ENCODE results near the gene WASF2. TPM values are rescaled to one million over a fixed set of nuclear protein-coding genes. Genes with fewer than 3 reads are reported as not detected.
"Not testable (repeated sequence)": the region's sequence is repeated elsewhere in the genome, so short reads cannot be mapped to it uniquely, and the experiment has no call there.

WASF2 gene, protein sequence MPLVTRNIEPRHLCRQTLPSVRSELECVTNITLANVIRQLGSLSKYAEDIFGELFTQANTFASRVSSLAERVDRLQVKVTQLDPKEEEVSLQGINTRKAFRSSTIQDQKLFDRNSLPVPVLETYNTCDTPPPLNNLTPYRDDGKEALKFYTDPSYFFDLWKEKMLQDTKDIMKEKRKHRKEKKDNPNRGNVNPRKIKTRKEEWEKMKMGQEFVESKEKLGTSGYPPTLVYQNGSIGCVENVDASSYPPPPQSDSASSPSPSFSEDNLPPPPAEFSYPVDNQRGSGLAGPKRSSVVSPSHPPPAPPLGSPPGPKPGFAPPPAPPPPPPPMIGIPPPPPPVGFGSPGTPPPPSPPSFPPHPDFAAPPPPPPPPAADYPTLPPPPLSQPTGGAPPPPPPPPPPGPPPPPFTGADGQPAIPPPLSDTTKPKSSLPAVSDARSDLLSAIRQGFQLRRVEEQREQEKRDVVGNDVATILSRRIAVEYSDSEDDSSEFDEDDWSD
- total RNA-seq, result 57.3 TPM
- long read RNA-seq, full-length matches to known transcripts, result 13 of 34 reads
- long read RNA-seq, partial matches to known transcripts, result 9 of 34 reads
- long read RNA-seq, other reads (novel, unspliced or antisense), result 12 of 34 reads

- DNase-seq (ENCODE audit: missing footprints), result peak; percentile 98
- ATAC-seq, result peak; percentile 96
- intact Hi-C loops (cut with DNase I), result loop anchor here (2.0 to 5.0 kb wide), 3 partner anchors 37 to 67 kb away; no protein-coding TSS in a partner anchor
Observed at GRCh38 chr1:27489973-27490741, at the start of gene WASF2. TSS of gene WASF2 (minus strand) at chr1:27490167. CDS start at chr1:27428890, 61,277 bp downstream.

- no peak for DNase-seq (ENCODE audit: missing footprints)
- ATAC-seq, result no peak
- intact Hi-C loops (cut with DNase I), result no loop called here
Observed at GRCh38 chr1:27538793-27539192, 48.8 kb upstream of the WASF2 start.

GRCh38 chr1:27538305-27538676, 48.3 kb upstream of the WASF2 start:
- ATAC-seq; DNase-seq (ENCODE audit: missing footprints); intact Hi-C loops (cut with DNase I): not testable (repeated sequence)

GRCh38 chr1:27536767-27537166, 46.8 kb upstream of the WASF2 start:
- intact Hi-C loops (cut with DNase I), result no loop called here
- ATAC-seq, result peak; percentile 85
- no peak for DNase-seq (ENCODE audit: missing footprints)

DNA sequence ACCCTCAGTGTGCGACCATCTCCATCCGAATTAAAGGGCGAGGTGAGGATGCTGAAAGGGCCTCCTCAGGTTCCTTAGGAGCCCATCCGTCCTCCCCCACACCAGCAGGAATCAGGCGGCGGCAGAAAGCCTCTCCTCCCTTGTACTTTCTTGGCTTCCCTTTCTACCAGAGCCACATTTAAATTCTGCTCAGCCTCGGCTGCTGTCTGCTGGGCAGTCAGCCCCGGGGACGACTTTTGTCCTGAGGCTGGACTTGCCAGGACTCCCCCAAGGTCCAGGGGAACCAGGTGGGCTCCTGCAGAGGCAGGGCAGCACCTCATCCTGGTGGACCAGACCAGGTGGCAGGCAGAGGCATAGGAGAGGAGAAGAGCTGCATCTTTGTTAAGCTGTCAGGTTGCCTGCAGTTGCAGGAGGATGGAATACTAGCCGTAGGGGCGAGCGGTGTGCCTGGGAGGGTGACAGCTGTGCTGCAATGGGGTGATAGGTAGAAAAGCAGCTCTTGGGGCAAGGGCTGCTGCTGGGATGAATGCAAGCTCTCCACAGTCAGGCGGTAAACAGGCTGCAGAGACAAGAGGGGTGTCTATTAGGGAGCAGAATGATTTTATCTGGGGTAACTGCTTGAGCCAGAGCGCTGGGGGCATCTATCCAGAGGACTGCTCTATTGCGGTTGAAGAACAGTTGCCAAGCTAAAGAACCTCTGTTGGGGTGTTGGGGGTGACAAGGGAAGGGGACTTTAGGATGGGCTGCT, 46.2 kb upstream of the WASF2 start:
- DNase-seq (ENCODE audit: missing footprints) (no peak), ATAC-seq (peak; percentile 0)
- intact Hi-C loops (cut with DNase I), result no loop called here

DNA sequence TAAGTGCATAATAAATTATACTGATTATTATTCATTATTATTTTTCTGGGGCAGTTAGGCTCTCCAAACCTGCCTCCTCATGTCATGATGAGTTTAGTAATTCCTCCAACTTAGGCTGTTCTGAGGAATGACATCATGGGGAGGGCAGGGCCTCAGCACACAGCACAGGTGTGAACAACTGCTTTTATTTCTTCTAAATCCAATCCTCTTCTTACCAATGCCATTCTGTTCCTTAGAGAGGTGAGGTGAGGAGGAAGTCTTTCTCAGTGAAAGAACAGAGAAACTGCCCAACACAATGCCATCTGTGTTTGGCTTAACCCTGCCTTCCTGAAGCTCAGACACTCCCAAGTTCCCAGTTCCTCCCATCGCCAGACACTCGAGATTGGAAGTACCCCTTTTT, 45.4 kb upstream of the WASF2 start:
- ATAC-seq (no peak), DNase-seq (ENCODE audit: missing footprints) (no peak)
- intact Hi-C loops (cut with DNase I), result no loop called here

DNA sequence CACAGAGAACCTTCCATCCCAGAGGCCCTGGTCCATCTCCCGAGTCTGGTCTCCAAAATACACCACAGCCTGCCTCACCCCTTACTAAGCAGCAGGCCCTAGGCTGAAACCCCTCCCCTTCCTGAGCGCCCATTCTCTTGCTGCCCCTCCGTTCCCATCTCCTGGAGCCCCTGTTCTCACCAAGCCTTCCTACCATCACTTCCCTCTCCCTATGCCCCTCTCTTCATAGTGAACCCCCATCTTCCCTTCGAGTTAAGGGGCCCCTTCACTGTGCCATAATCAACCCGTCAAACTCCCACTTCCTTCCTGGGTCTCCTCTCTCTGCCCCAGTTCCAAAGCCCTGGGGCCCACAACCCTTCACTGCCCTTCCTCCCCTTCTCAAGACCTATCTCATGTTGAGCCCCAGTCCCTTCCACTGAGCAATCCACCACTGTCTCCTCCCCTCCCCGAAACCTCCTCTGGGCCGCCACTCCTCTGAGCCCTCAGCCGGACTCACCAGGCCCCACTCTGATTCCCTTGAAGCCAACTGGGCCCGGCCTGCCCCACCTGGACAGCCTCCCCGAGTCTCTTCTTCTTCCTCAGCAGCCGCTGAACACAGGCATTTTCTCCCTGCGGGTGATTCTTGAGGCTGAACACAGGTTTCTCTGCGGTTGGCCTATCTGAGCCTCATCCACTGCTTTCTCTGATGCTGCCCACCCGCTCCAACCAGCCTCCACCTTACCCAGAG, 42.2 kb upstream of the WASF2 start:
- ATAC-seq (no peak), DNase-seq (ENCODE audit: missing footprints) (no peak)
- intact Hi-C loops (cut with DNase I), result no loop called here

DNA sequence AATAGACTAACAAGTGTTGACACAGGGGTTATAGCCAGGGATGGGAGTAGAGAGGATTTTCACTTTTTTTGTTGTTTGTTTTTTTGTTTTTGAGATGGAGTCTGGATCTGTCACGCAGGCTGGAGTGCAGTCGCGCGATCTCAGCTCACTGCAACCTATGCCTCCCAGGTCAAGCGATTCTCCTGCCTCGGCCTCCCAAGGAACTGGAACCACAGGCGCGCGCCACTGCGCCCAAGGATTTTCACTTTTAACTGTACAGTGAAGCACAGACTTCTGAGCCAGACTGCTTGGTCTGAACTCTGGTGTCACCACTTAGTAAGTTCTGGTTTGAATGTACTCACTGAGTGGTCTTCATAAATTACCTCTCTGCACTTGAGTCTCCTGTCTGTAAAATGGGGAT, 40.2 kb upstream of the WASF2 start:
- ATAC-seq, result no peak
- DNase-seq (ENCODE audit: missing footprints), result no peak
- intact Hi-C loops (cut with DNase I), result no loop called here

DNA sequence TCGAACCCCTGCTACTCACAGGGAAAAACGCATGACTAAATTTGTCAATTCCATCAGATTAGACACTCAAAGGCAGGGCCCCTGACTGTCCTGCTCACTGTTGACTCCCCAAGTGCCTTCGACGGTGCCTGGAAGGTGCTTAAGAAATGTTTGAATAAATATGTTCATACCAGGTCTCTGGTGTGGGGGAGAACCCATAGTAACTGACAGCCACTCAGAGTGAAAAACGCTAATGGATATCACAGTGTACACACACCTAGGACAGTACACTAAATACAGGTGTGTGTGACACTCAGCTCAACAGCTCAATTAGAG, 39.7 kb upstream of the WASF2 start:
- DNase-seq (ENCODE audit: missing footprints), result no peak
- intact Hi-C loops (cut with DNase I), result loop anchor here (5.0 kb wide), 2 partner anchors 33 to 37 kb away; partner anchors contain the start of gene WASF2
- no peak for ATAC-seq

DNA sequence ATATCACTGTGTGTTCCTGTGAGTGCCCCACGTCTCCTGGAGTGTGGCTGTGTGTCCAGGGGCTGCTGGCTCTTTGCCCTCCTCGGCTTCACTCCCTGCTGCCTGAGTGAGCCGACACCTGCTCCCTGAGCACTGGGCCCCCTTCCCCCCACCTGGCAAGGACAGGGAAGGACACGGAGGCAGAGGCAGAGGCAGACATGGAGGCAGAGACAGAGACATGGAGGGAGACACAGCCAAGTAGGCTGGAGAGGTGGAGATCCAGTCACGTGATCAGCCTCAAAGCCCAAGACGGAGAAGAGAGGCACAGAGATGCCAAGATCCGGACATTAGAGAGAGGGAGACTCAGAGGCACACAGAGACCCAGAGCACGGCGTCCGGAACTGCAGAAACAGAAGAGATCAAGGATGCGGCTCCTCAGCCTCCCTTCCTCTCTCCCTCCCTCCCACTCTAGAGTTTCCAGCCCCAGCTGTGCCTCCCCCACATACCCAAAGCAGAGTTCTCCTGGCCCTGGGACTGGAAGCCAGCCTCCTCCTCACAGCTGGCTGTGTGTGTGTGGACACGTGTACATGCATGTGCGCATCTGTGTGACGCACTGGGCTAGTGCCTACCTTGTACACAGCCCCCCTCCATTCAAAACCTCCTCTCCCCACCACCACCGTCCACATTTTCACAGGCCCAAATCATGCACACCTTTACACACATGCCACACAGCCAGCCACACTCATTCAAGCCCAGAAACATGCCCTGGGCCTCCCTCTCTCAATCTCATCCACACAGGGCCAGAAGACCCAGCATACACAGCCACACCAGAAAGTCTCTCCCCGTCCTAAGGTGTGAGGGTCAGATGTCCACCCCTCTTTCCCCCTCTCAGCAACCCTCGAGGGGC, 39.1 kb upstream of the WASF2 start:
- intact Hi-C loops (cut with DNase I), result loop anchor here (5.0 kb wide), 2 partner anchors 33 to 37 kb away; partner anchors contain the start of gene WASF2
- ATAC-seq (peak; percentile 39), DNase-seq (ENCODE audit: missing footprints) (peak; percentile 87)

DNA sequence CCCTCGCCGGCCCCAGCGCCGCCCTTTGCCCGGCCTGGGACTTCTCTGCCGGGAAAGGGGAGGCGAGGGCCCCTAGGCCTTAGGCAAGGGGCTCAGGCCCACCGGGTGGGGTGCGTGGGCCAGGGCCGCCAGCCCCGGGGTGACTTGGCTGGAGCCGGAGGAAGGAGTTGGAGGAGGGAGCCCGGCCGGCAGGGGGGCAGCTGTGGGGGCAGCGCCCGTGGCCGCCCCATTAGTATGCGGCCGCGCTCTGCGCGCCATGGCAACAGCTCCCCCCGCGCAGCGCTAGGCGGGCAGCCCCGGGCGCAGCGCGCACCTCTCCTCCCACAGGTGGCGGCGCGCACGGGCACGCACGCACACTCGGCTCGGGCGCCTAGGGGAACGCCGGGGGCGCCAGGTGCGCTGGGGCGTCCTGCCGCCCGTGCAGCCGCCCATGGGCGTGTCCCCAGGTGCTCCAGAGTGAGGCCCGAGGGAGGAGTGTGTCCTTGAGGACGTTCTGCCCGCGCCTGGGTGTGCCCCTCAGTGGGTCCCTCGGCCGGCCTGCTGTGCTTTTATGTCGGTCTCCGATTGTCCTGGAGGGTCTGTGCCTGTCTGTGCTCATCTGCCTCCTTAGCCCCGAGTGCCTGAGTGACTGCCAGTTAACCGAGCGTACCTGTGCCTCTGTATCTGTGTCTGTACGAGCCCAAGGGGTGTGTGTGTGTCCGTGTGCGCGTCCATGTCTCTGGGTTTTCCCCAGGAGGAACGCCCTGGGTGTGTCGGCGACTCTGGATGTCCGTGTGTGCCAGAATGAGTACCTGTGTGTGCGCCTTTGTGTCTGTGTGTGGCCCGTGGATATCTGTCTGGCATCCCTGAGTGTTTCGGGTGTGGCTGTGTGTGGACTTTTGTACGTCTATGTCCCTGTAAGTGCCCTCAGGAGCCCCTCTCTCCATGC, 38.2 kb upstream of the WASF2 start:
- DNase-seq (ENCODE audit: missing footprints) (no peak), ATAC-seq (peak; percentile 35)
- intact Hi-C loops (cut with DNase I), result loop anchor here (2.0 to 5.0 kb wide), 3 partner anchors 15 to 36 kb away; partner anchors contain the start of gene WASF2

DNA sequence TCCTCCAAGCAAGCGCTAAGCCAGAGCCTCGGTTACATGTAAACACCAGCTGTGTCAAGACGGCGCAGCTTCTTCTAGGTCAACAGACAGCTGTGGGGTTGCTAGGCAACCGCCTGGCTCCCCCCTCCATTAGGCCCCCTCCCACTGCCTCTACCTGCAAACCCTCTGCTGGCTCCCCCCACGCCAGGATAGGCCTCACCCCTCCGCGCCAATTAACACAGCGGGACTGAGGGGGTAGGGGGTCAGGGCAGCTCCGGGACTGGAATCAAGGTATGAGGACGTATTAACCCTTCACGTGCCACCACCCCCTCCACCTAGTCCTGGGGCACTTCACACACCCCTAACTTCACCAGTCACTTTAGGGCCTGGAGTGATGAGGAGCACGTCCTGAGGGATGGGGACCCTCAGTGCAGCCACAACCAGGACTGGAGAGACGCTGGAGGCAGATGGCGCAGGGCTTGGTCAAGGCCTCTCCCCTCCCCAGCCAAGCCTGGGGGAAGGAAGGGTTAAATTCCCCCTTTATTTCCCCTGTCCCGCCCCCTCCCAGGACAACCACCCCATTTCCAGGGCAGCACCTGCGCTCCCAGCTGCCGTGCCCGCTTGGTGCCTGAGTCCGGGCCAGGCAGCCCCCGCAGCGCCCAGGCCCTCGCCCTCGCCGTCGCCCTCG, 37.4 kb upstream of the WASF2 start:
- DNase-seq (ENCODE audit: missing footprints), result peak; percentile 78

GRCh38 chr1:27526569-27527222, 36.7 kb upstream of the WASF2 start:
- no peak for DNase-seq (ENCODE audit: missing footprints)
- intact Hi-C loops (cut with DNase I), result loop anchor here (2.0 to 5.0 kb wide), 3 partner anchors 16 to 36 kb away; partner anchors contain the start of gene WASF2
- ATAC-seq, result no peak

More for the DNA sequence above, 37.4 kb upstream of the WASF2 start:
- intact Hi-C loops (cut with DNase I), result loop anchor here (2.0 to 5.0 kb wide), 3 partner anchors 15 to 35 kb away; partner anchors contain the start of gene WASF2
- peak; percentile 17 for ATAC-seq

- ATAC-seq (peak; percentile 69), DNase-seq (ENCODE audit: missing footprints) (peak; percentile 91)
- intact Hi-C loops (cut with DNase I), result loop anchor here (2.0 to 5.0 kb wide), 3 partner anchors 17 to 37 kb away; partner anchors contain the start of gene WASF2
Observed at GRCh38 chr1:27525296-27526272, 35.6 kb upstream of the WASF2 start.
